AG04450 (cell line): ENCODE data around the gene IKBKG. TPM values are rescaled to one million over a fixed set of nuclear protein-coding genes. Genes with fewer than 3 reads are reported as not detected.

Experiments
- CTCF ChIA-PET: fragments of 300-600, 350-600 bp; formaldehyde crosslinking; extraction: SDS; loops from one replicate; lab custom pipeline; 2022; ENCODE audit warnings: antibody characterized with exemption, inconsistent platforms; lab: Charles Lee
- POLR2A ChIA-PET: fragments of 350-600 bp; formaldehyde crosslinking; extraction: SDS; loops from one replicate; lab custom pipeline; 2021; ENCODE audit warnings: antibody characterized with exemption, inconsistent platforms; lab: Yijun Ruan, JAX
- DNase-seq: peaks from one replicate; pipeline ENCODE4 v3.0.0-alpha.2; 2011; ENCODE audit warnings: low read depth, low spot score
- H3K27ac ChIP-seq: one replicate; pipeline ENCODE4 v1.5.1; 2012; ENCODE audit warnings: low read depth, low read length, control low read depth
- H3K27me3 ChIP-seq: one replicate; pipeline ENCODE4 v1.6.0; 2012; ENCODE audit warnings: low read length; ENCODE audit not compliant: control insufficient read depth, insufficient read depth
- H3K4me3 ChIP-seq: 2 replicates; pipeline ENCODE4 v1.5.1; 2011; ENCODE audit warnings: mild to moderate bottlenecking, low read depth, low read length, control low read depth
- H3K9me3 ChIP-seq: 2 replicates; pipeline ENCODE4 v1.5.1; 2012; ENCODE audit warnings: low read length; ENCODE audit not compliant: control insufficient read depth, insufficient read depth
- polyA plus RNA-seq: library from polyadenylated mRNA; depleted of rRNA; stranded (reverse); fragments of >200 nt; gene quantifications from 2 replicates; pipeline ENCODE4 v1.2.3, GENCODE V29; 2011
- TF ChIP-seq, protein P1 (sequence below): IDR thresholded peaks from 2 replicates; pipeline ENCODE4 v1.5.1; 2011; ENCODE audit warnings: low read depth, low read length, control low read depth, inconsistent platforms

Gene IKBKG
- polyA plus RNA-seq, 1 experiment: 25.1 TPM

- Histone ChIP-seq H3K27ac (no peak overlapping the region), H3K9me3 (no peaks in the 10 kb centered on the region), H3K4me3 (no peak overlapping the region), H3K27me3 (no peaks in the 10 kb centered on the region)
- TF ChIP-seq, protein P1, sequence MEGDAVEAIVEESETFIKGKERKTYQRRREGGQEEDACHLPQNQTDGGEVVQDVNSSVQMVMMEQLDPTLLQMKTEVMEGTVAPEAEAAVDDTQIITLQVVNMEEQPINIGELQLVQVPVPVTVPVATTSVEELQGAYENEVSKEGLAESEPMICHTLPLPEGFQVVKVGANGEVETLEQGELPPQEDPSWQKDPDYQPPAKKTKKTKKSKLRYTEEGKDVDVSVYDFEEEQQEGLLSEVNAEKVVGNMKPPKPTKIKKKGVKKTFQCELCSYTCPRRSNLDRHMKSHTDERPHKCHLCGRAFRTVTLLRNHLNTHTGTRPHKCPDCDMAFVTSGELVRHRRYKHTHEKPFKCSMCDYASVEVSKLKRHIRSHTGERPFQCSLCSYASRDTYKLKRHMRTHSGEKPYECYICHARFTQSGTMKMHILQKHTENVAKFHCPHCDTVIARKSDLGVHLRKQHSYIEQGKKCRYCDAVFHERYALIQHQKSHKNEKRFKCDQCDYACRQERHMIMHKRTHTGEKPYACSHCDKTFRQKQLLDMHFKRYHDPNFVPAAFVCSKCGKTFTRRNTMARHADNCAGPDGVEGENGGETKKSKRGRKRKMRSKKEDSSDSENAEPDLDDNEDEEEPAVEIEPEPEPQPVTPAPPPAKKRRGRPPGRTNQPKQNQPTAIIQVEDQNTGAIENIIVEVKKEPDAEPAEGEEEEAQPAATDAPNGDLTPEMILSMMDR: no peak
- DNase-seq: no peak
- POLR2A ChIA-PET: no interaction called here
- CTCF ChIA-PET: no interaction called here
These were observed 40.7 kb upstream of the IKBKG start for GRCh38 chrX:154506483-154507332.

- ChIA-PET POLR2A (no interaction called here), CTCF (no interaction called here)
- TF ChIP-seq, protein P1: no peak
- Histone ChIP-seq H3K27me3 (no peaks in the 10 kb centered on the region), H3K4me3 (no peak overlapping the region), H3K27ac (no peak overlapping the region), H3K9me3 (no peaks in the 10 kb centered on the region)
- no peak for DNase-seq
These were observed 39.6 kb upstream of the IKBKG start for GRCh38 chrX:154507673-154508383.

GRCh38 chrX:154508384-154508745 is 39.1 kb upstream of the IKBKG start:
- POLR2A ChIA-PET: no interaction called here
- no peak overlapping the region for H3K4me3 ChIP-seq

GRCh38 chrX:154509455-154509854 is 38.0 kb upstream of the IKBKG start:
- CTCF ChIA-PET: no interaction called here
- Histone ChIP-seq H3K27me3 (no peaks in the 10 kb centered on the region), H3K27ac (no peak overlapping the region), H3K9me3 (no peaks in the 10 kb centered on the region), H3K4me3 (no peak overlapping the region)
- POLR2A ChIA-PET: no interaction called here
- TF ChIP-seq, protein P1: no peak
- DNase-seq: no peak

More at GRCh38 chrX:154508384-154508745, 39.1 kb upstream of the IKBKG start:
- no peak for DNase-seq
- CTCF ChIA-PET: no interaction called here
- no peaks in the 10 kb centered on the region for H3K27me3 ChIP-seq
- TF ChIP-seq, protein P1: no peak
- H3K27ac ChIP-seq: no peak overlapping the region
- no peaks in the 10 kb centered on the region for H3K9me3 ChIP-seq

DNA sequence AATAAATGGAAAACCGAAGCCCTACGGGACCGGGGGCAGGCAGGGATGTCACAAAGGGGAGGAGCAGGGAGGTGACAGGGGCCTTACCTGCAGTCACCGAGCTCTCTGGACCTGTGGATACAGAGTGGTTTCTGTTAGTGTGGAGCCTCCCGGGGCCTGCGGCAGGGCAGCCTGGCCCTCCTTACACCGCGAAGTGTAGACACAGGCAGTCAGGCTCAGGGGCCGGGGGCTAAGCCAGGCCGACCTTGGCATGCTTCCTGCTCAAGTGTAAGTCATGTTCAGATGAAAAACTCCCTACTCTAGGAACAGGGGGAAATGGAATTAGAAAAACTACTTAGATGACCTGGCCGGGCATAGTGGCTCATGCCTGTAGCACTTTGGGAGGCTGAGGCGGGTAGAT is 35.7 kb upstream of the IKBKG start:
- H3K4me3 ChIP-seq: no peak overlapping the region
- TF ChIP-seq, protein P1: no peak
- no peak overlapping the region for H3K27ac ChIP-seq
- ChIA-PET POLR2A (no interaction called here), CTCF (no interaction called here)
- no peaks in the 10 kb centered on the region for H3K9me3 ChIP-seq
- no peaks in the 10 kb centered on the region for H3K27me3 ChIP-seq
- no peak for DNase-seq
